ENCODE results near the gene DENND1B. TPM values are rescaled to one million over a fixed set of nuclear protein-coding genes. Genes with fewer than 3 reads are reported as not detected.

DENND1B gene
- total and polyA plus RNA-seq, 2 donors (not counting 1 experiment from before 2014, with no cell fraction given), result 5.5 to 8.4 TPM

DNA sequence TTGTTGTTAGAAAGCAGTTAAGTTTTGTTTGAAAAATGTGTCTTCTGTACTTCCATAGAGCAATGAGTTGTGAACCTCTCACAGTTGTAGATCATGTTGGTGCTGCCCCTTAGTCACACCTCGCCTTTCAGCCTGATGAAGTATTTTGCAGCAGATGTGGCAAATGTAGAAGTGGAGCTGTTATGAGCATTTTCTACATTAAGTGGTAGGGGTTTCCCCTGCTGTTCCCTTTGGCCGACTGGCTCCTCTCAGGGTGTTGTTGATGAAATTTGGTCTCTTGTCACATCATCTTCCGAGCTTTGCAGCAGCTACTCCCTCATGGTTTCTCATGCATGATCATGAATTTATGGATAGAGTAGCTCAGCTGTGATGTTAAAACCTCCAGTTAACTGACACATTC, 33.6 kb upstream of the DENND1B start:
- no peak overlapping the region for H2AFZ ChIP-seq (ENCODE audit: low read length)
- H3K9ac ChIP-seq (ENCODE audit: insufficient read depth, low read length), result no peak overlapping the region
- no peaks in the 10 kb centered on the region for H3K79me2 ChIP-seq (ENCODE audit: control insufficient read depth, insufficient read depth, low read length)
- no peaks in the 10 kb centered on the region for H4K20me1 ChIP-seq (ENCODE audit: control insufficient read depth, extremely low read depth, insufficient read depth, low read length)
- H3K9me3 ChIP-seq (ENCODE audit: control insufficient read depth, insufficient read depth, low read depth, low read length), result no peaks in the 10 kb centered on the region
- no peak for DNase-seq (ENCODE audit: low read depth in 2 of 2)
- no peak overlapping the region for H3K4me3 ChIP-seq (replicated peaks in 1 of 4; ENCODE audit: control extremely low read depth in 1 of 4, insufficient read depth in 1 of 4, low read depth in 3 of 4, low read length in 4 of 4)
- no peaks in the 10 kb centered on the region for H3K4me1 ChIP-seq (ENCODE audit: control insufficient read depth, extremely low read depth, insufficient read depth, low read length)
- H3K27me3 ChIP-seq (ENCODE audit: control insufficient read depth, insufficient read depth, low read length), result no peaks in the 10 kb centered on the region
- TF ChIP-seq EZH2 (IDR thresholded peaks at IDR 0.05; ENCODE audit: low read length, missing control alignments), result no peak
- TF ChIP-seq CTCF (conservative IDR thresholded peaks at IDR 0.05 in 1 of 2, IDR thresholded peaks at IDR 0.05 in 1 of 2; ENCODE audit: low read depth in 1 of 2, low read length in 2 of 2), result no peak
- no peak overlapping the region for H3K4me2 ChIP-seq (ENCODE audit: extremely low read depth, insufficient read depth, low read length)
- no peaks in the 10 kb centered on the region for H3K36me3 ChIP-seq (ENCODE audit: control insufficient read depth, insufficient read depth, low read length)
- H3K27ac ChIP-seq (ENCODE audit: insufficient read depth, low read length), result no peak overlapping the region

DNA sequence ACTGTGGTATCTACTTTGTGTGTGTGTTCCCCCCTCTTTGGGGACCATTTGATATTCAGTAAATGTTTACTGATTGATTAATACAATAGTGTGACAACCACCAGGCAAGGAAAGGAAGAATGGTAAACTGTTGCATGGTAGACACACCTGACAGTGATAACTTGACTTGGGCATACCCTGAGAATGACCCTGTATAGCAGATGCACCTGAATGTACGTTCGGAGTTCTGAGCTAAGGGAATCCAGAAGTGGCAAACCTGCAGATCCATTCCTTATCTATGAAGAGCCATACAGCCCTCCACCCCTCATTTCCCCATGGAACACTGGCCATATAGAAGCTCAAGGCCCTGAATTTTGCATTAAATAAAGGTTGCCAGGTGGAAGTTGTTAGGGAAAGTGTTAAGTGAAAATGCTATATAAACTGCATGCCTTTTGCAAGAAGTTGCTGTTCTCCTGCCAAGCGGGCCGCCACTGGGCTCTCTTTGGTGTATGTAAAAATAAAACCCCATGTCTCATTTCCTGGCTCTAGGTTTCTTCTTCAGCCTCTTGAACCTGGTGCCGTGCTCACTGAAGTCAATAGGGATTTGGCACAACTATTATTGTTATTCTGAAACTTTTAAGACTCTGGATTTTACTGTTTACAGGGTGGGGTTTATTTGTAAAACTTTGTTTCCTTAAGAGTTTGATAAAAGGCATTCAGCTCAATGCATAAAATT, 32.6 kb upstream of the DENND1B start:
- TF ChIP-seq CTCF (conservative IDR thresholded peaks at IDR 0.05 in 1 of 2, IDR thresholded peaks at IDR 0.05 in 1 of 2; ENCODE audit: low read depth in 1 of 2, low read length in 2 of 2) (no peak), EZH2 (IDR thresholded peaks at IDR 0.05; ENCODE audit: low read length, missing control alignments) (no peak)
- Histone ChIP-seq H3K4me3 (replicated peaks in 1 of 4; ENCODE audit: control extremely low read depth in 1 of 4, insufficient read depth in 1 of 4, low read depth in 3 of 4, low read length in 4 of 4) (no peak overlapping the region), H4K20me1 (ENCODE audit: control insufficient read depth, extremely low read depth, insufficient read depth, low read length) (no peaks in the 10 kb centered on the region), H3K4me1 (ENCODE audit: control insufficient read depth, extremely low read depth, insufficient read depth, low read length) (no peaks in the 10 kb centered on the region), H3K79me2 (ENCODE audit: control insufficient read depth, insufficient read depth, low read length) (no peaks in the 10 kb centered on the region), H3K4me2 (ENCODE audit: extremely low read depth, insufficient read depth, low read length) (no peak overlapping the region), H2AFZ (ENCODE audit: low read length) (no peak overlapping the region), H3K9me3 (ENCODE audit: control insufficient read depth, insufficient read depth, low read depth, low read length) (no peaks in the 10 kb centered on the region), H3K27ac (ENCODE audit: insufficient read depth, low read length) (no peak overlapping the region), H3K36me3 (ENCODE audit: control insufficient read depth, insufficient read depth, low read length) (no peaks in the 10 kb centered on the region), H3K27me3 (ENCODE audit: control insufficient read depth, insufficient read depth, low read length) (no peaks in the 10 kb centered on the region), H3K9ac (ENCODE audit: insufficient read depth, low read length) (no peak overlapping the region)
- DNase-seq (ENCODE audit: low read depth in 2 of 2), result no peak

GRCh38 chr1:197807216-197807615, 31.9 kb upstream of the DENND1B start:
- H3K27me3 ChIP-seq (ENCODE audit: control insufficient read depth, insufficient read depth, low read length), result no peaks in the 10 kb centered on the region

More at GRCh38 chr1:197807216-197807615, 31.9 kb upstream of the DENND1B start:
- Histone ChIP-seq H2AFZ (ENCODE audit: low read length) (no peak overlapping the region), H3K9me3 (ENCODE audit: control insufficient read depth, insufficient read depth, low read depth, low read length) (no peaks in the 10 kb centered on the region), H3K4me3 (replicated peaks in 1 of 4; ENCODE audit: control extremely low read depth in 1 of 4, insufficient read depth in 1 of 4, low read depth in 3 of 4, low read length in 4 of 4) (no peak overlapping the region), H3K36me3 (ENCODE audit: control insufficient read depth, insufficient read depth, low read length) (no peaks in the 10 kb centered on the region), H4K20me1 (ENCODE audit: control insufficient read depth, extremely low read depth, insufficient read depth, low read length) (no peaks in the 10 kb centered on the region), H3K4me2 (ENCODE audit: extremely low read depth, insufficient read depth, low read length) (no peak overlapping the region), H3K79me2 (ENCODE audit: control insufficient read depth, insufficient read depth, low read length) (no peaks in the 10 kb centered on the region), H3K27ac (ENCODE audit: insufficient read depth, low read length) (no peak overlapping the region), H3K9ac (ENCODE audit: insufficient read depth, low read length) (no peak overlapping the region), H3K4me1 (ENCODE audit: control insufficient read depth, extremely low read depth, insufficient read depth, low read length) (no peaks in the 10 kb centered on the region)
- TF ChIP-seq EZH2 (IDR thresholded peaks at IDR 0.05; ENCODE audit: low read length, missing control alignments), result no peak
- TF ChIP-seq CTCF (conservative IDR thresholded peaks at IDR 0.05 in 1 of 2, IDR thresholded peaks at IDR 0.05 in 1 of 2; ENCODE audit: low read depth in 1 of 2, low read length in 2 of 2), result no peak
- no peak for DNase-seq (ENCODE audit: low read depth in 2 of 2)

Data from fibroblast of lung (primary cell).